Astrocyte of the hippocampus (primary cell): ENCODE results near the gene FAM13B.

Experiments used
- DNase-seq: peaks from one replicate; pipeline ENCODE4 v3.0.0; 2011; ENCODE audit warnings: low read depth, low spot score

Gene FAM13B

GRCh38 chr5:137901011-137901817 lies 131.7 kb downstream of the FAM13B start:
- DNase-seq, result no peak

GRCh38 chr5:137899493-137899892 lies 133.4 kb downstream of the FAM13B start:
- DNase-seq, result no peak

- no peak for DNase-seq
These were observed 136.3 kb downstream of the FAM13B start for GRCh38 chr5:137896560-137896959.

- DNase-seq, result no peak
These were observed 138.3 kb downstream of the FAM13B start for GRCh38 chr5:137894586-137894985.

DNA sequence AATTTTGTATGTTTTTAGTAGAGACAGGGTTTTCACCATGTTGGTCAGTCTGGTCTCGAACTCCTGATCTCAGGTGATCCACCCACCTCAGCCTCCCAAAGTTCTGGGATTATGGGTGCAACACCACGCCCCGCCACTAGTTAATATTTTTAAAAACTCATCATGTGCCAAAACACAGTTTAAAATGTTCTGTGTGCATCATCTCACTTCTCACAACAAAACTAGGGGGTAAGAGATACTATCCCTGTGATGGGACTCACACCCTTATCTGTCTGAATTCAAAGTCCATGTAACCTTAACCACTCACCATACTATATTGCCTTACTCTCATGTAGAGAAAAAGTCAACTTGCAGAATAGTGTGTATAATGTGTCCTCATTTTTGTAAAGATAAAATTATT lies 141.0 kb downstream of the FAM13B start:
- DNase-seq, result no peak

DNA sequence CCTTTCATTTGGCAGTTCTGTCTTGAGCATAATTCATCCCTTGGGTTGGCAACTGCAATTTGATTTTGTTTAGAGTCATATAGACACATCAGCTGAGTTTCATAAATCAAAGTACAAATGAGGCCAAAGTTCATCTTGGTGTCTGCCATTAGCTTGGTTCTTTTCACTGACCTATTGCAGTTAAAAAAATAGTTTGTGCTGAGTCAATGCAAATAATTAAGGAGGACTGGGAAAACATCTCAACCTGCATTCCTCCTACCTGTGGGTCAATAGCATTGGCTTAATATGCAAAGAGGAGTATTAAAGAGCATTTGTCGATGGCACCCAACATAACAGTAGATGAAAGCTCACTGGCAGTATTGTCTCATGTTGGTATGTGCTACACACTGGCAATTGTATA lies 142.0 kb downstream of the FAM13B start:
- DNase-seq, result no peak

- DNase-seq, result peak; percentile 93
These were observed 143.8 kb downstream of the FAM13B start, which contains the start of gene PKD2L2 for GRCh38 chr5:137888863-137889759. Gene PKD2L2, plus strand, starts transcription at chr5:137889457. Its CDS starts 35 bp downstream, at chr5:137889492.

- no peak for DNase-seq
These were observed 144.4 kb downstream of the FAM13B start for GRCh38 chr5:137888466-137888862.
